Hematopoietic multipotent progenitor cell treated with erythropoietin and hydrocortisone succinate and interleukin-3 and kit ligand, for 8 days (in vitro differentiated cells): ENCODE measurements around the gene WWTR1.

Source experiments
- DNase-seq: peaks from one replicate; pipeline ENCODE4 v3.0.0-alpha.2; 2015

The WWTR1 gene

DNA sequence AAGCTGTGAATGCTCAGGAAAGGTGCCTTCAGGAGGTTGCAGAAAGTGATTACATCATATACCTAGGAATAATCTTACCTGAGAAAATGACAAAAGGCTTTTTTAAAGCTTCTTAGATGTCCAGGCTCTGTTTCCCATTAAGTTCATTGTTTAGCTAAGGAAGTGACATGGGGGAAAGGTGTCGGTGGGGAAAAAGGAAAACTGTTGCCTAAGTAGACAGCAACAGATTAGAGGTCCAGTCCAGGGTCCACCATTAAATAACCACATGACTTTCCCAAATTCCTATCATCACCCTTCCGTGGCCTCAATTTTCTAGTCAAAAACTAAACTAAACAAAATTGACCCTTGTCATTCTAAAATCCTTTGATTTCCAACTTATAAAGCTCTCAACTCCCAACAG lies 4.3 kb downstream of the WWTR1 start:
- no peak for DNase-seq

DNA sequence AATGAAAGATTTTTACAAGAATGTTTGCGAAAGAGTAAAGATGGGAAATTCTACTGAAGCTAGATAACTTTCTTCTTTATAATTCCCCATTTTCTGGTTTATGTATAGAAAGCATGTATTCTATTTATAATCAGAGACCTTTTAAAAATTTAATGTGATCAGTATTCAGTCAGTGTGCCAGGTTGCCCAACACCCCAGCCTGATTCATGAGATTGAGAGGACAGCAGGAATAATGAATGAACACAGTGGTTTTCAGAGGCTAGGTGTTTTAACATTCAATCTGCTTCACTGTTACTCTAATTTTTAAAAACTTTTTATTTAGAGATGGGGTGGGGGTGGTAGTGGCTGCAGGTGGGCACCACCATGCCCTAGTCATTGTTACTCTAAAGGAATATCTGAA lies 4.7 kb downstream of the WWTR1 start:
- no peak for DNase-seq

DNA sequence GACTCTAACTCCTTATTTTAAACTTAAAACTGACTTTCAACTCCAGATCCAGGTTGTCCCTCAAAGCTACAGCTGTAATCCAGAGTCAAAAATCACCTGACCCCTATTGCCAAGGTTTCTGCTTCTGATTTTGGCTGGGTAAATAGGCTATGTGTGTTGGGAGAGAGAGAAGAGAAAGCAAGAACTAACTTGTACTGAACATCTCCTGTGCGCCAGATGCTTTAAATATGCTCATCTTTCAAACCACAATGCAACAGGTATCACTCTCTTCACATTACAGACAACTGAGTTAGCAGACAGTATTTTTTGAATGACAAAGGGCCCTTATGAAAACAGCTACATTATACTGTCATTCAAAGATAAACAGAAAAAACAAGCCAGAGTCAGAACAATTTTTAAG lies 7.0 kb downstream of the WWTR1 start:
- DNase-seq = no peak

DNA sequence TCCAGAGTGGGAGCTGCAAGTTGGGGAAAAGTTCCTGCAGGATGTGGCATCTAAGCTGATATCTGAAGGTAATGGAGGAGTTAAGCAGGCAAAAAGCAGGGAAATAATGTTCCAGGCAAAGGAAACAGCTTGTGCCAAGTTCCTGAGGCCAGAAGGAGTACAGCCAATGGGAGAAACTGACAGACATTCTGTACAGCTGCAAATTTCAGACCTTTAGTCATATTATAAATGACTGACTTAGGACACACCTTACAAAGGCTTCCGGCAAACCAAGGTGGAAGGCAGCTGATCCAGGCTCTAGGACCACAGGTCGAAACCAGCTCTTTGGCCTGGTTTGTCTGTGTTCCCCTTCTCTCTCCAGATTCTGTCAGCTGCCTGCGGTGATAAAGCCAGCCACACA lies 9.3 kb downstream of the WWTR1 start:
- DNase-seq = no peak

DNA sequence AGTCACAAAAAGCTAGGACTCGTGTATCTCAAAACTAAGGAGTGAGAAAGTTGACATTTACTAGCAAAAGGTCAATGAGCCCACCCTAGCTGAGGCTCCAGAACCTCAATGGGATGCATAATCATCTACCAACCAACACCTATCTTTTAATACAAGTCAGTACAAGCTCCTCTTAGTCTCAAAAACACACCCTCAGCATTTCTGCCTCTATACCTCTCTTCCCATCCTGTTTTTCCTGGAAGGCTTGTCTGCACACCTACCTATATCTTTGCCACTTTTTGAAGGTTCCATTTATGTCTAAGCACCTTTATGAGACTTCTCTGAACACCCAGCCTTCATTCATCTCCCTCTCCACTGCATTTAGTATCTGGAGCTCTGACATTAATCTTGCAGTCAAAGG lies 10.0 kb downstream of the WWTR1 start:
- no peak for DNase-seq

DNA sequence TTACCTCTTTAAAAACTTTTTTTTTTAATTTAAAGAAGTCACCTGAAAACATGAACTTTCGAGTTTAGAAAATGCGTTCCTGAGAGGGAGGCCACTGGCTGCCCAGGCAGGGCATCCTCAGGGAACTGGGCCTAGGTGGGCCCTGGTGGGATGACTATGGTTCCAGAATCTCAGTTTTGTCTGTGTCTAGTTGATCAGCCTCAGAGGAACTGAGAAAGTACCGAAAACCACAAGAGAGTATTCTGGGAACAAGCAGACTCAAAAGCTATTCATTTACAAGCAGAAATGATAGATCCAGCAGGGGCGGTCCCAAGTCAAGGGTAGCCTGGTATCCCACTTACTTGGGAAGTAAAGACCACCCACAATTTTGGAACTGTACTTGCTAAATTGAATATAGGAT lies 10.5 kb downstream of the WWTR1 start:
- DNase-seq = no peak

DNA sequence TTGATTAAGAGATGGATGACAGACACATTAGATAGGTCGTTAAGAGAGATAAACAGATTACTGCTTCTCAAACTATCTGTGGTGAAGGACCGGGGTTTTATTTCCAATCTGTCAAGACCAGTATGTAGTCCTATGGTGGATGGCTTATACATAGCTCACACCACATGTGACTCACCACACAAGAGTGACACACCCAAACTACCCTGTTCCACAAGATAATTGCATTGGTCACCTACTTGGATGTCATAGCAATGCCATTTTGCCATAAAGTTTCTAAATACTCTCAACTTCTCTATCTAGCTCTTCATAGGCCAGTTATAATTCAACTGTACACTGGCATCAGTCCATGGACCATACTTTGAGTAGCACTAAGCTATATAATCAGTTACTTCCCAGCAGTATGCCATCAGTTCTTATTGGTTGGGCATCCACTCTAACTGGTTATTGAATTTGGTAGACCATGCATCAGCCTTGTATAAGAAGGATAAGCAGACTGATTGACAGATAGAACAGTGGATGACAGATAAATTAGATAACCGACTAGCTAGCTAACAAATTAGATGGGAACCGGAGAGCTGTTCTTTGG lies 11.6 kb downstream of the WWTR1 start:
- DNase-seq = peak; percentile 89

DNA sequence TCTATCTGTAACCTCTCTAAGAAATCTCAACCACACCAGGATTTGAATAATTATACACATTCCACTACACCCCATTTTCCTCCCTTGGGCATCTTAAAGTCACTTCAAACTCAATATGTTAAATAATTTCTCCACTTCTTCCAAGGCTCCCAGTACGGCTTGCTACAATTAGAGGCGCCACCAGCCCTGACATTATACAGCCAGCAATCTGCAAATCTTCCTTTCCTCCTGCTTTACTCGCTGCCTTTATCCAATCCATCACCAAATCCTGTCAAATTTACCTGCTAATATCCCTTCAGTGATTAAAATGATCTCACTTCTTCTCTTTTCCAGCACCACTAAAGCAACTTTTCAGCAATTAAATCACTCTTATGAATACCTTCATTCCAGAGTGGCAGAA lies 13.9 kb downstream of the WWTR1 start:
- no peak for DNase-seq

DNA sequence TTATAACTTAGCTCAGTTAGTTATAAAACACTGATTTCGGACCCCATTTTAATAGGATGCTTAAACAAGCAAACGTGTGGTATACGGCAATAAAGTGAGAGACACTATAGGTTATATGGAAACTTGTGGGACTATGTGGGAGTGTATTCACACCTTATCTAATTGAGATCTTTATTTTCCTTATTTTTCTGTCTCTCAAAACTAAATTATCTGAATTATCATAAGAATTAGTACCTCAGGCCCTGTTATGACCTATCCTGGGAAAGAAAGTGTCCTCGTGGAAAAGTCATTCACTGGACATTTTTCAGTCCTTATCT lies 14.4 kb downstream of the WWTR1 start:
- no peak for DNase-seq

DNA sequence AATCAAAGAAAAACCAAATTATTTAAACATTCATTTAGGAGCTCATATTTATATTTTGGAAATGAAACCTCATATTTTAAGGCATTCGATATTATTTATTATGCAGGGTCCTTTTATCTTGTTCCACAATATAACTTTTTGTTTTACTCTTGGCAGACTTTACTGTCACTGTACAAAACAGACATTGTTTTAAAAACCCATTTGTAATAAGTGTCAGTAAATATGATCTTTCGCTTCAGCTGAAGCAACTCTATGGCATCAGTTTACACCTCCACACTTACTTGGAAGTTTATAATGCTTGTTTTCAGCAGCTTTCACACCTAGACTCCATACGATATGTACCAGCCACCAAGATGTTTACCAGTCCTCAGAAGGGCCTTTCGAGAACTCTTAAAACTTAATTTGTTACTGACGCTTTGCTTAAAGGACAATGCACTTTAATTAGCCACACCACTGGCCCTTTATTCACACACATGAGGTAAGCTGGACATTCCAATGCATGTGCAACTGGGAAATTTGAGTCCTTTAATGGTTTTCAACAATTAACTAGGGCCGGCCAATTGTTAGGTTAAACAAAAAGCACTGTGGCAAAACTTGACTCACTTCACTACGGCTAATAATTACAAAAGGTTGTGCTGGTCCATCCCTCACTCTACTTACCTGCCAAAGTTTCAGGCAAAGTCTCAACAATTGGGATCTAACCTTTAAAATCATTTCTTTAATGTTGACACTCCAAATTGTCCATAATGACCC lies 16.7 kb downstream of the WWTR1 start:
- no peak for DNase-seq

DNA sequence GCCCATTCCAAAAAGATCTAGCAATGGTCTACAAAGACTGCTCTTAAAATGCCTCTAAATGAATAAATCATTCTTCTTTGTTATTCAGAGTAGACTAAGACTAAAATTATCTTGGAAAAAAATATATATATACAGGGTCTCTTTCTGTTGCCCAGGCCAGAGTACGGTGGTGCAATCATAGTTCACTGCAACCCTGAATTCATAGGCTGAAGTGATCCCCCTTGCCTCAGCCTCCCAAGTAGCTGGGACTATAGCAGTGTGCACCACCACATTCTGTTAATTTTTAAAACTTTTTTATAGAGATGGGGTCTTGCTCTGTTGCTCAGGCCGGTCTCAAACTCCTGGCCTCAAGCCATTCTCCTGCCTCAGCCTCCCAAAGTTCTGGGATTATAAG lies 18.7 kb downstream of the WWTR1 start:
- DNase-seq = no peak

DNA sequence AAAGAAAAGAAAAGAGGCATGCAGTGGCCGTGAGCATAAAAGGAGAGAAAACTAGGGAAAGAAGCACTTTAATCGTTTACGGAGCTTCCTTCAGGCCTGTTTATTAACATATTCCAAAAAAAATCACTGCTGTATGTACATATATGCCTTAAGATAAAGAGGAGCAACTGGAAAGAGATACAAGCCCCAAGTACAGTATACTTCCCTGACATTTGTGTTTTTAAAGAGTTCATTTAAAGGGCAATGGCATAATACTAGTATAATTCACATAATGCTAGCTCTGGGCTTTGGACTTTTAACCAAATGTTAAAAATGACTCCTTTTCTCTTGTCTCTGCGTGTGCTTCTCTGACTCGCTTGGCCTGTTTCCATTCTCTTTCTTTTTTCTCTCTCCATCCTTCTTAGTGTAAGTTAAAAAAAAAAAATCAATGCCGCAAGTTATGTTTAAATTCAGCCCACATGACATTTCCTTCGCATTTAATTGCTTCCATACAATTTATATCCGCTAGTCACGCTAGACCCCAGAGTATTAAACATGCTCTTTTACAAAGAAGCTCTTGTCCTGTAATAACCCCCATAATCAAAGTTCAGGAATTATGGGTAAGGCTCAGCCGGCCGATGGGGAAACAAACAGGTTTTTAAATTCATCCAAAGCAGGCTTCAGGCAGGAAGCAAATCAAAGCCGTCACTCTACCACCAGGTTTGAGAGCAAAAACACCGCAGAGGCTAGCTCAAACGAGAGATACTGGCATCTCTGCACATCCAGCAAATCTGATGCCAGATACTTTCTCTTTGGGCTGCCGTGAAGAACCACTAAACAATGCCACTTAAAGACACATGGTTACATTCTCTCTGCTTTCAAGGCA lies 19.4 kb downstream of the WWTR1 start:
- DNase-seq = no peak

DNA sequence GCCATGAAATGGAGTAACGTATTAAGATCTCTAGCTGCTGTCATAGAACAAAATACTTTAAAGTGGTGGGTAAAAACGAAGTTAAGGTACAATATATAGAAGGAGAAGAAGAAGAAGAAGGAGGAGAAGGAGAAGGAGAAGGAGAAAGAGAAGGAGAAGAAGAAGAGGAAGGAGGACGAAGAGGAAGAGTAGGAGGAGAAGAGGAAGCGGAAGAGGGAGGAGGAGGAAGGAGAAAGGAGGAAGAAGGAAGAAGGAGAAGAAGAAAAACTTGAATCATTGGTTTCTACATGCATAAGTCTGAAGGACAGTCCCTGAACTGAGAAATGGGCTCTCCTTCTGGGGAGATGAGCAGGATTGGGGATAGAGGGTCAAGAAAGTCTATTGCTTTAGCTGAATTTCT lies 22.4 kb downstream of the WWTR1 start:
- no peak for DNase-seq

DNA sequence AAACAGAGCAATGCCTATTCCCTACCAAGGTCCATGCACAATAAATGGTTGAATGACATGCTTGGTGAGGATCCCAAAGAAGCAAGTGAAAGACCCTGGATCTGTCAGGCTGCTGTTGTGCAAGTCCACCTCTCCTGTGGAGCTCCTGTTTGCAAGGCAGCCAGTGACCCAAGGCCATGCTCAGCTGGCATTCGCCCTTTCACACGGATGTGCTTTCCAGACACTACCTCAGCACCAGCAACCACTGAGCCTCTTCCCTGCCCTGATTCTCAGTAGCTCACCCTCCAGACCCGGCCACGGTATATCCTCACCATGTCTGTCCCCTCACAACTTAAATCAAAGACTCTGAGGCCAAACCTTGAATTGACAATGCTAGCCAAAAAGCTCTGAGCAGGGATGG lies 23.3 kb downstream of the WWTR1 start:
- DNase-seq = no peak

DNA sequence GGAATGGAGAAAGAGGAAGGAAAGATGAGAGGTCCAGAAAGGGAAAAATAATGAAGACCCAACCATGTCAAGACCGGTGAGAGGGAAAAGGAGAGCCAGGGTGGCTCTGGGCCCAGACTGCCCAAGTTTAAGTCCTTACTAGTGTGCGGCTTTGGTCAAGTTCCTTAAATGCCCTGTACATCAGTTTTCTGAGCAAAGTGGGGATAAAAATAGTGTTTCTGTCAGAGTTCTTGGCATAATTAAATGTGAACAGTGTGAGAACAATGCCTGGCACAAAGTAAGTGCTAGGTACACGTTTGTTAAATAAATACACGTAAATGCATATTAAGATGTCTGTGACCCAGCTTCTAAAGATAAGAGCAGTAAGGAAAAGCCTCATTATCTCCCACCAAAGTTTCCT lies 23.8 kb downstream of the WWTR1 start:
- no peak for DNase-seq

DNA sequence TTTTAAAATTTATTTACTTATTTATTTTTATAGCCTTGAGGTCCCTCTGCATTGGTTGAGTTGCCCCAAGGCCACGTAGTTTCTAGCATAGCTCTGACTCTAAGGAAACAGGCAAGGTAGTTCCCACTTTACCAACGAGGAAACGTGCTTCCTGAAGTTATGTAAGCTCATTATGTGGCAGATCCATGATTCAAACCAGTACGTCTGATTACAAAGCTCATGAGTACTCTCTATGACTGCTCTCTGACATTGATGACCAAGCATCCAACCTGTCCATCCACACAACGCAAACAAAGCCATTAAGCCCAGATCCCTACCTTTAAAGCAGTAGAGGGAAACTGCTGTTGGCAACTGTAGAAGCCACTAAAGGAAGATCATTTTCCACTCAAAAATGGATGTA lies 25.6 kb downstream of the WWTR1 start:
- DNase-seq = no peak

DNA sequence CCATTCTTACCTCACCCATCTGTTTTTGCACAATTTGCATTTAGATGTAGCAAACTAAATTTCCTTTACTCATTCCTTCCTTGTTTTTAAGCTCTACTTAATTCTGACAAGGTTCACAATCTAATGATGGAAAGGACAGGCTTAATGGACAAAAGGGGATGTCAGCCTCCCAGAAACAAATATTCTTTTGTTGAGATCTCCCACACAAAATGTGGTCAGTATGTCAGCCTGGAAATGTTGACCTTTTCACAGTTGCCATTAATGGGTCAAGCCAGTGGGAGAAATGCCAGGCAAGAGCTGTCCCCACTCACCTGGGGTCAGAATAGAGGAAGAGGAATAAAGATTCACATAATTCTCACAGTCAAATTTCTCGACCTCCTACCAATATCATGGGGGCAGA lies 27.0 kb downstream of the WWTR1 start:
- DNase-seq = no peak

DNA sequence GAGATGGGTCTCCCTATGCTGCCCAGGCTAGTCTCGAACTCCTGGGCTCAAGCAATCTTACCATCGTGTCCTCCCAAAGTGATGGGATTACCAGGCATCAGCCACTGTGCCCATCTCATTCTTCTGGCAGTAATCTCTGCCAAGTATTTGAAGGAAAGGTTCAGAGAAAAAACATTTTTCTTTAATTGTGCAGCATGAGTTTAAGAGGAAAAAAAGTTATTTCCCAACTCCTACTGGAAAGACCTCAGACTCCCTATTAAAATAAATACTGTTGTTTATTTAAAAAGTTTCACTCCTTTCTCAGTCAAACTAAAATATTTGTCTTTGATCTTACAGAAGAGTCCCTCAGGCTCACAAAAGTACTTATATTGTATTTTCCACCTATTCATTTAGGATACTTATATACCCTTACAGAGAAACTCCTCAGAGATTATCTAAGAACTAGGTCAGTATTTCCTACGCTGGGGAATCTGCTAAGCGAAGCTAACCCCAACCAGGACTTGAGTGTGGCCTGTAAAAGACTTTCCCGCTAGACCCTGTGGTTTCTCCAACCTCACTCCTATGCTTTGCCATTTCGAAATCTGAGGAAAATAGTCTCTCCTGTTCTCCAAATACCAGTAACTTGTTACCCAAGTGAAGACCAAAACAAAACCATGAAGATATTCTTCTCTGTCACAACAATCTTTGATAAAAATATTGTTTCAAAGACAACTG lies 28.7 kb downstream of the WWTR1 start:
- no peak for DNase-seq

DNA sequence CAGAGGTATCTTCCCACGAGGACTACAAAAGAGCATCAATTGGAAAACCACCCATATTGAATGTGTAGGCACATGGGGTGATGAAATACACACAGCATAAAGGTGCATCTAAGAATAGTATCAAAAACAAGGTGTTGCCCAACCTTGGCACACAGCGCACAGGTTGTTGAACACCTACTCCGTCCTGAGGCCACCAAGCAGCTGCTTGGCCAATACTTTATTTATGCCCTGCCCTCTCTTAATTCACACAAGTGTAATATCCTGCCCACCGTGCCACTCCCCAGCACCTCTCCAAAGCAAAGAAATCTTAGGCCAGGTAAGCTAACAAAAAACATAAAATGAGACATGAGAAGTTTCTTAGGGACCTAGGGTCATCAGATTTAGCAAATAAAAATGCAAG lies 31.2 kb downstream of the WWTR1 start:
- DNase-seq = no peak

DNA sequence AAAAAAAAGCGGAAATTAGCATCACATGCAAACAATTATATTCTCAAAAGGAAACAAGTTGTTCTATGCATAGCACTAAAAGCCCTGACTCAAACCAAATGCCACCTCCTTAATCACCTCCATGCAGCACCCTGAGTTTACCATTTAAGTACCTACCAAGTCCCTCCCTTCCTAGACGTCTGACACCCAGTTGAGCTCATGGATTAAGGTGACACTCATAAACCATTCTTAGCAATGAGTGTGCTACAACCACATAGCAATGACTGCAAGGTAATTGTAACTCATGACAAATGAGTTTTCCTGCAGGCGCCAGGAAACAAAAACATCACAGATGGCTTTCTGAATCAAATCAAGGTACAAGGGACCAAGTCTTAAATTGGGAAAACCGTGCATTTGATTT lies 32.0 kb downstream of the WWTR1 start:
- no peak for DNase-seq

DNA sequence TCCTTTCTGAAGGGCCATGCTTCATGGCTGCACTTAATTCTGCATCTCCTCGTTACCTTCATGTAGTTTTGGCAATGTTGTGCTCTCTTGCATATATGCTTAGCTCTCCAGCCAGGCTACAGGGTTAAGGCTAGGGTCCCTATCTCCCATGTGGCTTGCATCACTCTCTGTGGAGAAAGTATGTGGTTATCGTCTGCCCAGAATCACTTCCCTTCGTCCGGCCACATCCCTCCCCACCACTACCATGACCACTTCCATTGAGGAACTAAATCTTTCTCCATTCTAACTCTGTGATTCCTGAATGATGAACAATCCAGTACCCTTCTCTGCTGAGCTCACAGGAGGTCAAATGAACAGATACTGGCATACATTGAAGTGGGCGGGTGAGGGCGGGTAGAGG lies 34.0 kb downstream of the WWTR1 start:
- DNase-seq = no peak

DNA sequence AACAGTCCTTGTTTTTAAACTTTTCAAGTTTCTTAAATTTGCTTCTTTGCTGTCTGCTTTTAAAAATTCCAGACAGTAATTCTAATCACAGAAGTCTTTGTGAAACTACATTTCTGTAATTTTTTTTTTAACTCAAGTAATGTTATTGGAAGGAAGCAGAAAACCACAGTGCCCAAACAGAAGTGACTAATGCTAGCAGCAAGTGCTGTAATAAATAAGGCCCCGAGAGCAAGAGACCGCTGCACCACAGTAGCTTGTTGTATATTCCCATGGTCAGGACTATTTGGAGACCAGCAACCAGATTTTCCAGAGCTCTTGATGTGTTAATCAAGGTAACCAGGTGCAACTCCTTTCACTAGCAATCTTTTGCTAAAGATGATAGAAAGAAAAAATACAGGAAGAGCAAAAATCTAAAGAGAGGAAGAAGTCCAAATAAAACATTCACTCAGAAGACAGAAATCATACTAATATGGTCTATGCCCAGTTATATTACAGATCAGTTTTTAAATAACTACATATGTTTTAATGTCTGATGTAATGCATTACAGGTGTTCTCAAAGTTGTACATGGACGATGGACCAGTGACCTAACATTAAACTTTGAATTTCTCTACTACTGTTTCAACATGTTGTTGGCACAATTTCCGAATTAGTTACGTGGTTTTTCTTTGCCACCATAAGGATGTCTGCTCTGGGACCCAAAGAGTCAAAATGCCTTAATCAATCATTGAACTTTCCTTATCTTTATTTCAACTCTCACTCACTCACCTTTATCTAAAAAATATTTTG lies 36.4 kb downstream of the WWTR1 start:
- no peak for DNase-seq
